ENCODE measurements around the gene CD44. TPM values are rescaled to one million over a fixed set of nuclear protein-coding genes. Genes with fewer than 3 reads are reported as not detected.

Gene CD44
- total and polyA plus RNA-seq, 10 of the 15 experiments (the other 5 are each of a cell fraction or from before 2014, with no cell fraction given) = 57.1 to 293 (median 120) TPM

- TF ChIP-seq E4F1 (IDR thresholded peaks at IDR 0.05; ENCODE audit: borderline replicate concordance, partially characterized antibody) (no peak), PKNOX1 (IDR thresholded peaks at IDR 0.05) (no peak), YBX1 (IDR thresholded peaks at IDR 0.05) (no peak), ATF3 (IDR thresholded peaks at IDR 0.05; ENCODE audit: borderline replicate concordance, extremely low read depth, low read depth, low read length) (no peak), ZNF384 (IDR thresholded peaks at IDR 0.05; ENCODE audit: borderline replicate concordance, low read depth, low read length) (no peak), ETV6 (conservative IDR thresholded peaks at IDR 0.05 in 1 of 2, IDR thresholded peaks at IDR 0.05 in 1 of 2; ENCODE audit: borderline replicate concordance in 1 of 2, low read depth in 1 of 2) (no peak), ELK1 (IDR thresholded peaks at IDR 0.05; ENCODE audit: low read depth, low read length) (no peak), CHD1 (IDR thresholded peaks at IDR 0.05; ENCODE audit: low read depth, low read length) (no peak), ZNF274 (IDR thresholded peaks at IDR 0.05; ENCODE audit: insufficient read depth, insufficient read length) (no peak), HSF1 (IDR thresholded peaks at IDR 0.05; ENCODE audit: low read depth, low read length) (no peak), PML (IDR thresholded peaks at IDR 0.05; ENCODE audit: low read length) (no peak)
These were observed 106.1 kb downstream of the CD44 start (continued) for GRCh38 chr11:35245056-35245455.

All from GM12878 (cell line).